Muscle of arm (tissue), 12 donors: ENCODE data around the gene EHBP1L1. TPM values are rescaled to one million over a fixed set of nuclear protein-coding genes. Genes with fewer than 3 reads are reported as not detected.
A peak's percentile ranks its signal among the peaks of the same experiment; 100 is the strongest.

Source experiments
- DNase-seq: peaks from one replicate; pipeline ENCODE4 v3.0.0-alpha.2; 2013
- polyA plus RNA-seq, 12 donors: library from polyadenylated mRNA; unstranded; fragments of 120-200 nt; gene quantifications; one replicate each; pipeline ENCODE4 v1.2.1, GENCODE V29; 2013; ENCODE audit not compliant: insufficient read length in 12 of 12

EHBP1L1 gene
- polyA plus RNA-seq, 12 donors = 153 to 369 (median 276) TPM

DNA sequence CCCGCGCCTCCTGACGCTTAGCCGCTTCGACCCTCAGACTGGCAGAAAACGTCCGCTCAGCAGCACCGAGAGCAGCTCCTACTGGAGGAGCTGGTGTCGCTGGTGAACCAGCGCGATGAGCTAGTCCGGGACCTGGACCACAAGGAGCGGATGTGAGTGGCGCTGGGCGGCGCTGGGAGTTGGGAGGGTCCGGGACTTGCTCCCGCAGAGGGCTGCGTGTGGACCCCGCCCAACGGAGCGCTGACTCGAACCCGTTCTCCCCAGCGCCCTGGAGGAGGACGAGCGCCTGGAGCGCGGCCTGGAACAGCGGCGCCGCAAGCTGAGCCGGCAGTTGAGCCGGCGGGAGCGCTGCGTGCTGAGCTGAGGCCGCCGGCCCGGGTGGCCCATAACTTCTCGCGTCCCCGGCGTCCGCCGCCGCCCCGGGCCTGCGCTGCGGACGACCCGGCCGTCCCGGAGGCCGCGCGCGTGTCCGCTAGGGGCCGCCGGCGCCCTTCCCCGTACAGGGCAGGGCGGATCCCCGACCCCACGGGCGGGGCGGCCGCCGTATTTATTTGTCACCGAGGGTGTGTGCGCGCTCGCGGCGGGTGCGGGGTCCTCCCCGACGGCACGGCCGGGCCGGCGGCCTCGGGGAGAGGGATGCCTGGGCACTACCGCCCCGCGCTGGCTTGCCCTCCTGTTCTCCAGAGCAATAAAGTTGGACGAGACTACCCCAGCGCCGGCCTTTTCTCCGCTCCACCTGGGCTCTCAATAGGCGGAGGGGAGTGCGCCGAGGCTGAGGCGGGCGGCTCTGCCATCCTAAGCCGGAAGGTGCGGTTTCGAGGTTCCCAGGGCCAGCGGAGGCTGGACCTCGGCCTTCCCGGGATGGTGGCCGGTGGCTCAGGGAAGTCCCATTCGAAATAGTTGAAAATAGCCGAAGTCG, 16.3 kb downstream of the EHBP1L1 start:
- DNase-seq = no peak

DNA sequence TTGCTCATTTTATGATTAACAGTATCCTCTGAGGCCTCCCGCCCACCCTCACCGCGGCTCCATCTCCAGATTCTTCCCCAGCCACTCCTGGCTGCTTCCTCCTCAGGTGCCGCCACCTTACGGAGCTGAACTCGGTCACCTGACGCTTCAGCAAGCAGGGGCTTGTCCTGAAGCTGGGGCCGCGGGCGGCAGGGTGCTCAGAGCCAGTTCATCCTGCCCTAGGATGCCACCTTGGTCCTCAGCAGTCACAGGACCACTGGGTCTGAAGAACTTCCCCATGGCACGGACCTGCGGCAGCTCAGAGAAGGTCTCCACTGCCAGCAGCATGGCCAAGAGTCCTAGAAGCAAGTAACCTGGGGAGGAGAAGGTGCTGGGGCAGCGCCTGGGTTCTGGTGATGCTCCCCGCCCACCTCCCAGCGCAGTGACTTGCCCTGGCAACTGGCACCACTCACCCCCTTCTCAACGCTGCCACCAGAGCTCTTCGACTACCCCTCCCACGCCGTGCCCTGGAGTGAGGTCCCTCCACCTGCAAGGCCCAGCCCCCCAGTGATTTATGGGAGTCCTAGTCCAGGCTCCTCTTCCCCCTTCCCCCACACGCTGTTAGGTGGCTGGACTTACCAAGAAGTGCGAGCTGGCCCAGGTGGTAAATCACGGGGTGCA, 17.1 kb downstream of the EHBP1L1 start:
- no peak for DNase-seq

DNA sequence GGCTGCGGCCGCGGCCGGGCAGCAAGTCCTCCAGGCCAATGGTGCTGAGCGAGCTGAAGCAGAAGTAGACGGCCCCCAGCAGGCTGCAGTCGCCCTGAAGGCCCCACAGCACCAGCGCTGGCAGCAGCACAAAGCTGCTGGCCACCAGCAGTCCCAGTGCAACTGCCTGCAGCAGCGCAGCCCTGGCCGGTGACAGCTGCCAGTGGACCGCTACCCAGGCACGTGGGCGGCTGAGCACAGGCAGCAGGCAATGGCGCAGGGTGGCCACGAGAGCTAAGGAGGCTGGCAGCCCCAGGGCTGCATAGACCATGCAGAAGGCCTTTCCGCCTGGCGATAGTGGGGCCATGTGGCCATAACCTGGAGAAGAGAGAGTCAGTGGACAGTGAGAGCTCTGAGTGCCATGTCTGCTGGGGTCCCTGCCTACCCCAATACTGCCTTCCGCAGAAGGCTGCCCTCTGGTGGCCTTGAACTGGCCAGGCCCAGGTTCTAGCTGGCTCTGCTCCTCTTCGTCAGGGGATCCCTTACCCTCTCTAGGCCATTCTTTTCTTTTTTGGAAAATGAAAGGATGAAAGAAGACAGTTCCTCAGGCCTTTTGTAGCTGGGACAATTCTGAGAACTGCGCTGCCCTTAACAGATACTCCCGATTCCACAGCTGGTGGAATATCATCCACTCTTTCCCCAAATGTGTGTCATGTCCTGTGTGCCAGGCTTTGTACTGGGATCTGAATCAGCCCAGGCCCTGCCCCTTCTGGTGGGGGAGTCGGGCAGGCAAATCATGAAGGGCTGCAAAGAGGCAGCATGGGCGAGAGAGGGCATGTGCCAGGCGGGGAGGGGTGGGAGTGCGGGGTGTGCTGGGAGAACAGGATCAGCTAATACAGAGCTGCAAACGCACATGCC, 17.9 kb downstream of the EHBP1L1 start:
- DNase-seq = no peak

- DNase-seq = no peak
Observed at GRCh38 chr11:65595131-65595530, 19.3 kb downstream of the EHBP1L1 start.

DNA sequence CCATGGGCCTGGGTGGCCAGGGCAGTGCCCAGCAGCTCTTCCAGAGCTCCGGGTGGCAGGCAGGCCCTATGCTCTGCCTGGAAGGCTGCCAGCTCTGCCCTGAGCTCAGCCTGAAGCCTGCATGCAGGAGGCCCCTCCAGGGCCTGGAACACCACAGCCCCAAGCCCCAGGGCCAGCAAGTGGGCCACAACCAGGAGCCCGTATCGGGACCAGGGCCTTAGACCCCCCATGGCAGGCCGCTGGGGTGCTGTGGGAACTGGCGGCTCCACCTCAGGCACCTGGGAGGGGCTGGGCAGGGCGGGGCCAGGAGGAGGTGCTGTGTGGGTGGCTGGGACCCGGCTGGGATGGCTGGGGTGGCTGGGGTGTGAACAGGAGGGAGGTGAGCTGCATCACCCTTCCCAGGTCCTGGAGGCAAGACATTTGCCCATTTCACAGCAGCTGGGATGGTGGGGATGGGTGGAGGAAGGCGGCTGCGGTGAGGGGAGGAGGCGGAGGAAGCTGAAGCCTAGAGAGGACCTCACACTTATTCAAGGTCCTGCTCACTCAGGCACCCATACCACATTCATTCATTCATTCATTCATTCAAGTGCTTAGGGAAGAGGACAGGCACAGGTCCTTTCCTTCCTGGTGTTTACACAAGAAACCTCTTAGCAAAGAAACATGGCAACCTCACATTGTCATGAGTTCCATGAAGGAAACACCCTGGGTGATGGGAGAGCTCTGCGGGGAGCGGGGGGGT, 19.9 kb downstream of the EHBP1L1 start, which contains the start of gene KCNK7:
Gene KCNK7 (minus strand): TSS at position 258 of the 739 bp plus-strand sequence. CDS start 28 bp downstream, at position 230.
- no peak for DNase-seq

- no peak for DNase-seq
Observed at GRCh38 chr11:65596520-65596919, 20.7 kb downstream of the EHBP1L1 start.

DNA sequence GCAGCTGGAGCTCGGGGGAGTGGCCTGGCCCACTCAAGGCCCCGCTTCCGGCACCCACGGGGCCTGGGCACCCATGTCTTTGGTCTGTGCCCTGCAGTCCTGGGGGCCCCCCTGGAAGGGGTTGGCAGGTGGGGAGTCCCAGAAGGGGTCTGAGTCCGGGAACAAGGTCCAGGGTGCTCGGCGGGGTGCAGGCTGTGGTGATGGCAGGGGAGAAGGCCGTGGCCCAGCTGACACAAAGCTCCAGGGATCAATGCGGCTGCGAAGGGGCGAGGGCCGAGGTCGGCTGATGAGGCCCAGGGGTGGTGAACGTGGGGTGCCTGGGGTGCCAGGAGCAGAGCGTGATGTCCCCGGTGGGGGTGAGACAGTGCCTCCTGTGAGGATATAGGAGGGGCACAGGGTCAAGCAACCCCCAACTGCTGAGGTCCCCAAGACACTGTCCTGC, 22.4 kb downstream of the EHBP1L1 start:
- no peak for DNase-seq

GRCh38 chr11:65599216-65599954, 23.5 kb downstream of the EHBP1L1 start:
- DNase-seq = no peak

GRCh38 chr11:65599955-65600246, 24.0 kb downstream of the EHBP1L1 start:
- DNase-seq = no peak

- no peak for DNase-seq
Observed at GRCh38 chr11:65604258-65604657, 28.4 kb downstream of the EHBP1L1 start.

DNA sequence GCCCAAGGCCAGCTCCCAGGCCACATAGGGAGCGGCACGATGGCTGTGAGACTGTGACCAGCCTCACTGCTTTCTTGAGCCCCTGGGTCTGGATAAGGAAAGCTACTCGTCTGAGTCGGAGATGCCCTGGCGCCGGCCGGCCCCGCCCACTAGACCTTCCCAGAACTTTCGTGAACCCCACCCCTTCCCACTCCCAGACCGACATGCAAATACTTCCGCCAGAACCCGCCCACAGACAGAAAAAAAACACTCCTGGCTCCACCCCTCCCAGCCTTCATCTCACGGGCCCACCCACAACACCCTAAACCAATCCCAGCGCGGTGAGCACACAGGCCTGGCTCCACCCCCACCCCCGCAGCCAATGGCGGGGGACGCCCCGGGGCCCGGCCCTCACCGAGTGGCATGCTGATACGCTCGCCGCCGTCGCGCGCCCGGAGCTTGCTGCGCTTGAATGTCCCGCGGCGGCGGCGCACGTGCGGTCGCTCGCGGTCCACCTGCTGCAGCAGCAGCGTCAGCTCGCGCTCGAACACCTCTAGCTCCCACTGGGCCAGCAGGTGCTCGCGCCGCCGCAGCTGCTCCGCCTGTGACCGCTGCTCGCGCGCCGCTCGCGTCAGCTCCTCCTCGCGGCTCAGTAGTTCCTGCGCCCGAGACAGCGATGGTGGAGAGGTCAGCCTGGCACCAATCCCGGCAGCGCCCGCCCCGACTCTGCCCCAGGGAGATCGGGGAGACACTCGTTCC, 31.2 kb downstream of the EHBP1L1 start:
- peak; percentile 92 for DNase-seq

DNA sequence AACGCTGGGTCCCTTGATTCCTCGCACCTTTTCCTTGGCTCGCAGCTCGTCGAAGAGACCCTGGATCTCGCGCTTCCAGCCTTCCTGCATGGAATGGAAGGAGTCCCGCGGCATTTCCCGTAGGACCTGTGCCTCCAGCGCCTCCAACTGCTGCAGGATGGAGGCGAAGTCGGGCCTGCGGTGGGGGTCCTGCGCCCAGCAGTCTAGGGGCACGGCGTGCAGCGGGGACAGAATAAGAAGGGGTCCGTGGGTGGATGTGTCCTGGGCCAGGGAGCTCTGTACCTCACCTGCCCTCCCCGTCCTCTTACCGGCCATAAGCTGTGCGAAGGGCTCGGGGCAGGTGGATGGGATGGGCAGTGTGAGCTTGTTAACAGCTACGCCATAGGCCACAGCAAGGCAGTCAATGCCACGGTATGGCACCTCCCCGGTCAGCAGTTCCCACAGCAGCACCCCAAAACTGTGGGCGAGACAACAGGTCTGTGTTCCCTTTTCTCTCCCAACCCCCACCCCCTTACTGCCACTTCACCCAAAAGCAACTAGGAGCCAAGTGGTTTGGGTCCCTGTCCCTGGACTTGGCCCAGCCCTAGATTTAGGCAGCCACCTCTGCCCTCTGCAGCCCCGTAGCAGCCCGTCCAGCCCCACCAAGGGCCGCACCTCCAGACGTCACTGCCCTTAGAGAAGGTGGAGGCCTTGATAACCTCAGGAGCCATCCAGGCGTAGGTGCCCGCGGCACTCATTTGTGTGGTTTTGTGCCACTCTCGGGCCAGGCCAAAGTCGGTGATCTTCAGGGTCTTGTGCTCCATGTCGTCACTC, 32.0 kb downstream of the EHBP1L1 start:
- no peak for DNase-seq

- no peak for DNase-seq
Observed at GRCh38 chr11:65609229-65609628, 33.4 kb downstream of the EHBP1L1 start.

DNA sequence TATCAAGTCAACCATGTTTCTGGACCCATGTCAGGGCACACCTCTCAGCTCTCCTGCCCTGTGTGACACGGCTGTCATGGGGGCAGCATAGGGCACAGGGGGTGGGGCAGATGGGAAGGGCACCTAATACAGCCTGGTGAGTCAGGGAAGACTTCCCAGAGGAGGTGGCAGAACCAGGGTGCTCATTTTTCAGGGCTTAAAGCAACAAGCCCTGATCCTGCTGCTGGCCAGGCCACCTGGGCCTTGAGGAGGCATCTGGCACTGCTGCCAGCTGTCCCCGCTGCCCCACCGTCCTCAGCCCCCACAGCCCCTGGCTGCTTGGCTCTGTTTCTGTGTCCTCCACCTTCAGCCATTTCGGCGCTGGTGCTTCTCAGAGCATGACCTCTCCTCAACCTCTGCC, 33.8 kb downstream of the EHBP1L1 start:
- DNase-seq = no peak

GRCh38 chr11:65610404-65610803, 34.6 kb downstream of the EHBP1L1 start:
- DNase-seq = no peak

GRCh38 chr11:65611028-65611757, 35.3 kb downstream of the EHBP1L1 start:
- DNase-seq = no peak

DNA sequence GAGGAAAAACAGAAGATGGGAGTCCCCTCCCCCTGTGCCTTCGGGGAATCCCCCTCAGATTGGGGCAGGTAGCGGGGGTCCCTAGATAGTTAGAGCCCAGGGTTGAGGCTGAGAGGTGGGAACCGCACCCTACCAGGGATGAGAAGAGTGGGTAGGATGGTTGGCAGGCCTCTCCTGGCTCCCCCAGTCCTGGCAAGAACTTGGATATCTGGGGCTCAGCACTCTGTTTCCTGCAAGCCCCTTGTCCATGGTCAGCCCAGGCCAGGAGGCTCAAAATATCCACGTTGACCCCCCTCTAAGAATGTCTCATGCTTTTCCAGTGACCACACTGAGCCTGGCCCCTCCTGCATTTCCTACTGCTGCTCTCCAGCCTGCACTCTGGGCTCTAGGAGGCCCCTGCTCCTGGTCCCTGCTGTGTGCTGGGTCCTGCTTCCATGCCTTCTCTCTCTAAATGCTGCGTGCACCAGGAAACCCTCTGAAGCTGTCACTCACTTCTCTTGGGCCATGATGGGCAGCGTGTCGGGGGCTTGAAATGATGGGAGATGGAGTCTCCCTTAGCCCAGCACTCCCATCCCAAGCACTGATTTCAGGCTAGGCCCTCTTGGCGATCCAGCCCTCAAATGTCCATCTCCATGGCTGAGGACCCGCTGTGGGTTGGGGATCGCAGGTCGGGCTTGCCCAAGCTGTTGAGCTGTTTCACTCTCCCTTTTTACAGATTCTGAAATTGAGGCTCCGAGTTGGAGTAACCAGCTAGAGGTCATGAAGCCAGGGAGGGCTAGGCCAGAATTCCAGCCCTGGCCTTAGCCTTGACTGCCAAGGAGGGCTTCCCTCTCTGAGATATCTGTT, 36.1 kb downstream of the EHBP1L1 start:
- no peak for DNase-seq
